NCI-H1048 (cell line): Measurements from ENCODE around the gene BAG2.

Source experiments
- DNase-seq: peaks from one replicate; lab custom pipeline; 2025; lab: John Stamatoyannopoulos, UW

The BAG2 gene

GRCh38 chr6:57221936-57222742 lies 50.0 kb downstream of the BAG2 start, which contains the start of gene RAB23:
Gene RAB23 (minus strand): TSS chr6:57222307. CDS start chr6:57210380, 11,927 bp downstream.
- peak; percentile 17 for DNase-seq

DNA sequence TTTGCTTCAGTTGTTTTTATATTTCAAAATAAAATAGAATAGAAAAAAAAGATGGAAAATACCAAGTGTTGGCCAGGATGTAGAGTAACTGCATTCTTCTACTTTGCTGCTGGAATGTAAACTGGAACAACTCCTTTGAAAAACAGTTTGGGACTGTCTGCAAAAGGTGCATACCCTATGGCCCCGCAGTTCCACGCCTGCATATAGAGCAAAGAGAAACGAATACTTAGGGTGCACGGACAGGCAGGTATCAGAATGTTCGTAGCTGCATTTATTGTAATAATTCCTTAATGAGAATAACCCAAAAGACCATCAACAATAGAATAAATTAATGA lies 50.6 kb downstream of the BAG2 start:
- no peak for DNase-seq

- no peak for DNase-seq
These were observed 52.8 kb downstream of the BAG2 start for GRCh38 chr6:57224769-57225515.

DNA sequence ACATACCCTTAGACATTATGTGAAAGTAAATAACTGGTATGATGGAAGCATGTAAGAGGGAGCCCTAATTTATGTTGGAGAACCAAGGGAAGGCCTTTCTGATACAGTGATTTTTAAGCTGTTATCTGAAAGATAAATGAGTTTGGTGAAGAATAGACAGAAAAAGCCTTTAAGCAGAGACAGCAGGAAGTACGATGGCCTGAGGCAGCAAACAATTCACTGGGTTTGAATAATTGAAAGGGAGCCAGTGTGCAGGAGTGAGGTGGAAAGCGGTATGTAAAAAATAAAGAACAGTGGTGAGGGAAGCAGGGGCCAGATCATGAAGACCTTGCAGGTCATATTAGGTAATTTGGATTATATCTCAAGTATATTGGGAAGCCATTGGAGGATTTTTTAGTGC lies 54.1 kb downstream of the BAG2 start:
- no peak for DNase-seq
